Measurements from ENCODE around the gene PPARA. TPM values are rescaled to one million over a fixed set of nuclear protein-coding genes. Genes with fewer than 3 reads are reported as not detected.

The PPARA gene
- total RNA-seq, 2 donors from 2014 or later = 48.4 to 67.1 TPM

- H3K9me3 ChIP-seq = no peaks in the 10 kb centered on the region
- H3K4me3 ChIP-seq = peak within 1 kb of the TSS; percentile 64 to 82
- H3K27me3 ChIP-seq = no peaks in the 10 kb centered on the region
- H3K4me1 ChIP-seq = peaks cover 0 to 25% of the 10 kb centered on the region in 2 donors
- H3K27ac ChIP-seq = peak within 1 kb of the TSS; percentile 81 to 90
- no peak for TF ChIP-seq CTCF (IDR thresholded peaks at IDR 0.05)
- DNase-seq (ENCODE audit: low spot score) = peak; percentile 94
- peaks cover 8% of the 10 kb centered on the region for H3K36me3 ChIP-seq
Measured at GRCh38 chr22:46267431-46268279, 117.3 kb downstream of the PPARA start, which contains the start of gene TTC38. Gene TTC38, plus strand, starts transcription at chr22:46268008. Its CDS starts 32 bp downstream, at chr22:46268040.

- H3K36me3 ChIP-seq = peaks cover 27% of the 10 kb centered on the region
- H3K27ac ChIP-seq = peak overlapping the region; percentile 48 to 90
- H3K9me3 ChIP-seq = no peaks in the 10 kb centered on the region
- no peak for TF ChIP-seq CTCF (IDR thresholded peaks at IDR 0.05)
- no peak overlapping the region for H3K4me3 ChIP-seq
- H3K27me3 ChIP-seq = no peaks in the 10 kb centered on the region
- H3K4me1 ChIP-seq = peaks cover 0 to 31% of the 10 kb centered on the region in 2 donors
- DNase-seq (ENCODE audit: low spot score) = no peak
Measured at GRCh38 chr22:46269564-46269963, 119.2 kb downstream of the PPARA start.

GRCh38 chr22:46272196-46272595 is 121.9 kb downstream of the PPARA start:
- DNase-seq (ENCODE audit: low spot score) = no peak
- Histone ChIP-seq H3K4me1 (peaks cover 0 to 24% of the 10 kb centered on the region in 2 donors), H3K27me3 (no peaks in the 10 kb centered on the region), H3K36me3 (peaks cover 51% of the 10 kb centered on the region), H3K27ac (no peak overlapping the region), H3K9me3 (no peaks in the 10 kb centered on the region), H3K4me3 (no peak overlapping the region)
- no peak for TF ChIP-seq CTCF (IDR thresholded peaks at IDR 0.05)

- Histone ChIP-seq H3K9me3 (no peaks in the 10 kb centered on the region), H3K27ac (peak overlapping the region in 1 of 2 donors; percentile 59), H3K4me3 (no peak overlapping the region), H3K36me3 (peaks cover 57% of the 10 kb centered on the region), H3K27me3 (no peaks in the 10 kb centered on the region), H3K4me1 (peaks cover 0 to 22% of the 10 kb centered on the region in 2 donors)
- DNase-seq (ENCODE audit: low spot score) = no peak
- no peak for TF ChIP-seq CTCF (IDR thresholded peaks at IDR 0.05)
Measured at GRCh38 chr22:46272762-46273431, 122.6 kb downstream of the PPARA start.

GRCh38 chr22:46273432-46274148 is 123.3 kb downstream of the PPARA start:
- H3K36me3 ChIP-seq = peaks cover 64% of the 10 kb centered on the region
- no peaks in the 10 kb centered on the region for H3K27me3 ChIP-seq
- no peak overlapping the region for H3K4me3 ChIP-seq
- no peaks in the 10 kb centered on the region for H3K9me3 ChIP-seq
- TF ChIP-seq CTCF (IDR thresholded peaks at IDR 0.05) = no peak
- peak overlapping the region in 1 of 2 donors; percentile 59 for H3K27ac ChIP-seq
- H3K4me1 ChIP-seq = peaks cover 0 to 17% of the 10 kb centered on the region in 2 donors
- no peak for DNase-seq (ENCODE audit: low spot score)
